Neural cell (in vitro differentiated cells): ENCODE measurements around the gene ZHX3. TPM values are rescaled to one million over a fixed set of nuclear protein-coding genes. Genes with fewer than 3 reads are reported as not detected.

Source experiments
- H2AFZ ChIP-seq: fragments of 200-600, 300-800 bp; sonication (generic), shearing (Covaris generic); 2 replicates; pipeline ENCODE4 v1.6.0; 2014; ENCODE audit warnings: low read depth, mild to moderate bottlenecking, antibody characterized with exemption, low read length, moderate library complexity
- H3F3A ChIP-seq: fragments of 200-600 bp; shearing (Covaris generic); 2 replicates; pipeline ENCODE4 v1.6.1; 2016; ENCODE audit warnings: mild to moderate bottlenecking, moderate library complexity, mixed read lengths, antibody characterized with exemption, low read length; ENCODE audit not compliant: insufficient read depth, poor library complexity, severe bottlenecking
- H3K27ac ChIP-seq: fragments of 200-600, 300-800 bp; sonication (generic), shearing (Covaris generic); 2 replicates; pipeline ENCODE4 v1.5.1; 2014; ENCODE audit warnings: mild to moderate bottlenecking, low read length, moderate library complexity
- H3K27me3 ChIP-seq: fragments of 300-800, 200-600 bp; sonication (generic), shearing (Covaris generic); 2 replicates; pipeline ENCODE4 v1.6.0; 2014; ENCODE audit warnings: mild to moderate bottlenecking, low read depth, low read length, moderate library complexity; ENCODE audit not compliant: insufficient read depth
- H3K36me3 ChIP-seq: fragments of 300-800, 200-600 bp; sonication (generic), shearing (Covaris generic); 2 replicates; pipeline ENCODE4 v1.5.1; 2014; ENCODE audit warnings: mild to moderate bottlenecking, antibody characterized with exemption, low read length, moderate library complexity; ENCODE audit not compliant: insufficient read depth
- H3K4me2 ChIP-seq: fragments of 300-800, 200-600 bp; sonication (generic), shearing (Covaris generic); 2 replicates; pipeline ENCODE4 v1.6.0; 2014; ENCODE audit warnings: mild to moderate bottlenecking, low read length
- H3K4me3 ChIP-seq: fragments of 300-800, 200-600 bp; sonication (generic), shearing (Covaris generic); 2 replicates; pipeline ENCODE4 v1.5.1; 2014; ENCODE audit warnings: mild to moderate bottlenecking, low read length, moderate library complexity
- H3K79me2 ChIP-seq: fragments of 200-600 bp; shearing (Covaris generic); replicated peaks from 2 replicates; pipeline ENCODE4 v1.6.0; 2014; ENCODE audit warnings: mild to moderate bottlenecking, low read length, moderate library complexity; ENCODE audit not compliant: insufficient read depth
- H3K9ac ChIP-seq: fragments of 300-800, 200-600 bp; sonication (generic), shearing (Covaris generic); 2 replicates; pipeline ENCODE4 v1.6.1; 2016; ENCODE audit warnings: mild to moderate bottlenecking, low read length, mixed read lengths
- H3K9me2 ChIP-seq: fragments of 200-600 bp; shearing (Covaris generic); 2 replicates; pipeline ENCODE4 v1.6.1; 2016; ENCODE audit warnings: mild to moderate bottlenecking, low read length, mixed read lengths; ENCODE audit not compliant: insufficient read depth
- H3K9me3 ChIP-seq: fragments of 200-600, 300-800 bp; sonication (generic), shearing (Covaris generic); 2 replicates; pipeline ENCODE4 v1.6.1; 2016; ENCODE audit warnings: mild to moderate bottlenecking, mixed run types, low read length, moderate library complexity, mixed read lengths
- H4K20me1 ChIP-seq: fragments of 200-600 bp; shearing (Covaris generic); 2 replicates; pipeline ENCODE4 v1.6.1; 2016; ENCODE audit warnings: mild to moderate bottlenecking, mixed run types; ENCODE audit not compliant: insufficient read depth
- CTCF ChIP-seq: fragments of 450-650 bp; IDR thresholded peaks from 2 replicates; pipeline ENCODE4 v1.5.1; 2014; ENCODE audit warnings: antibody characterized with exemption, mild to moderate bottlenecking, moderate library complexity; ENCODE audit not compliant: poor library complexity, severe bottlenecking
- EP300 ChIP-seq: fragments of 450-650 bp; conservative IDR thresholded peaks from 2 replicates; pipeline ENCODE4 v1.6.1; 2014; ENCODE audit warnings: antibody characterized with exemption, mild to moderate bottlenecking, moderate library complexity; ENCODE audit not compliant: poor library complexity, severe bottlenecking
- EZH2 ChIP-seq: fragments of 200-600, 300-800 bp; shearing (Covaris generic), sonication (generic); IDR thresholded peaks from 2 replicates; pipeline ENCODE4 v1.6.1; 2014; ENCODE audit warnings: antibody characterized with exemption, low read length, borderline replicate concordance, mild to moderate bottlenecking; ENCODE audit not compliant: insufficient read depth, poor library complexity, severe bottlenecking
- MXI1 ChIP-seq: fragments of 450-650 bp; conservative IDR thresholded peaks from 2 replicates; pipeline ENCODE4 v1.6.1; 2014; ENCODE audit warnings: antibody characterized with exemption, mild to moderate bottlenecking; ENCODE audit not compliant: poor library complexity, severe bottlenecking
- POLR2AphosphoS5 ChIP-seq: IDR thresholded peaks from 2 replicates; pipeline ENCODE4 v1.6.1; 2012
- RAD21 ChIP-seq: fragments of 450-650 bp; conservative IDR thresholded peaks from 2 replicates; pipeline ENCODE4 v1.6.1; 2014; ENCODE audit warnings: antibody characterized with exemption, mild to moderate bottlenecking, moderate library complexity
- REST ChIP-seq: IDR thresholded peaks from 2 replicates; pipeline ENCODE4 v1.6.1; 2012; ENCODE audit warnings: borderline replicate concordance
- SMC3 ChIP-seq: fragments of 450-650 bp; conservative IDR thresholded peaks from 2 replicates; pipeline ENCODE4 v1.6.1; 2014; ENCODE audit warnings: antibody characterized with exemption, mild to moderate bottlenecking, moderate library complexity; ENCODE audit not compliant: poor library complexity
- TAF1 ChIP-seq: IDR thresholded peaks from 2 replicates; pipeline ENCODE4 v1.6.1; 2012; ENCODE audit warnings: low read depth
- polyA plus RNA-seq: library from polyadenylated mRNA; depleted of rRNA; stranded (reverse); fragments of >200 nt; gene quantifications from 2 replicates; pipeline ENCODE4 v1.2.3, GENCODE V29; 2014

ZHX3 gene
- polyA plus RNA-seq, 1 donor from 2014 or later: 10.3 TPM

- Histone ChIP-seq H3F3A (no peaks in the 10 kb centered on the region), H3K36me3 (no peaks in the 10 kb centered on the region), H4K20me1 (no peaks in the 10 kb centered on the region), H3K9me2 (no peaks in the 10 kb centered on the region), H3K4me3 (no peak overlapping the region), H3K79me2 (no peaks in the 10 kb centered on the region), H2AFZ (no peak overlapping the region), H3K9me3 (no peaks in the 10 kb centered on the region), H3K27me3 (peaks cover 18% of the 10 kb centered on the region), H3K9ac (no peak overlapping the region), H3K4me2 (no peak overlapping the region), H3K27ac (no peak overlapping the region)
- no peak for TF ChIP-seq CTCF
- TF ChIP-seq REST: no peak
- no peak for TF ChIP-seq POLR2AphosphoS5
- TF ChIP-seq RAD21: no peak
- no peak for TF ChIP-seq MXI1
Observed at GRCh38 chr20:41360831-41361756, 43.6 kb upstream of the ZHX3 start.

- H3K4me3 ChIP-seq: no peak overlapping the region
- no peaks in the 10 kb centered on the region for H3K79me2 ChIP-seq
- no peak overlapping the region for H3K4me2 ChIP-seq
- H3F3A ChIP-seq: no peaks in the 10 kb centered on the region
- H3K27me3 ChIP-seq: peaks cover 3% of the 10 kb centered on the region
- no peak overlapping the region for H3K27ac ChIP-seq
- H2AFZ ChIP-seq: no peak overlapping the region
- H3K36me3 ChIP-seq: no peaks in the 10 kb centered on the region
- H3K9me3 ChIP-seq: no peaks in the 10 kb centered on the region
- no peaks in the 10 kb centered on the region for H4K20me1 ChIP-seq
- H3K9ac ChIP-seq: no peak overlapping the region
- no peaks in the 10 kb centered on the region for H3K9me2 ChIP-seq
- TF ChIP-seq MXI1: no peak
- TF ChIP-seq CTCF: no peak
- TF ChIP-seq TAF1: no peak
- no peak for TF ChIP-seq RAD21
- no peak for TF ChIP-seq EZH2
- no peak for TF ChIP-seq SMC3
- TF ChIP-seq POLR2AphosphoS5: no peak
- no peak for TF ChIP-seq REST
- no peak for TF ChIP-seq EP300
Observed at GRCh38 chr20:41359541-41360011, 42.0 kb upstream of the ZHX3 start.
